ENCODE measurements around the gene NRXN3. TPM values are rescaled to one million over a fixed set of nuclear protein-coding genes. Genes with fewer than 3 reads are reported as not detected.

NRXN3 gene
- total RNA-seq, 1 experiment from 2014 or later = not detected

GRCh38 chr14:78319887-78320635 is 149.9 kb downstream of the NRXN3 start (continued):
- TF ChIP-seq REST (IDR thresholded peaks at IDR 0.05; ENCODE audit: low read depth) = no peak
- TF ChIP-seq EGR1 (IDR thresholded peaks at IDR 0.05; ENCODE audit: low read depth) = no peak
- no peak for TF ChIP-seq CEBPB (IDR thresholded peaks at IDR 0.05; ENCODE audit: low read depth)
- TF ChIP-seq YY1 (IDR thresholded peaks at IDR 0.05; ENCODE audit: extremely low read depth, insufficient replicate concordance, low read depth, low read length) = no peak

GRCh38 chr14:78324353-78324752 is 154.2 kb downstream of the NRXN3 start:
- Histone ChIP-seq H2AFZ (ENCODE audit: low read depth, low read length, poor library complexity, severe bottlenecking) (no peak overlapping the region), H3K36me3 (ENCODE audit: control insufficient read depth in 1 of 2, insufficient read depth in 2 of 2, low read length in 2 of 2) (no peaks in the 10 kb centered on the region), H4K20me1 (ENCODE audit: insufficient read depth) (no peaks in the 10 kb centered on the region), H3K79me2 (ENCODE audit: insufficient read depth, low read length) (no peaks in the 10 kb centered on the region), H3K4me3 (replicated peaks in 1 of 2; ENCODE audit: low read depth in 1 of 2, low read length in 2 of 2) (no peak overlapping the region), H3K27ac (ENCODE audit: low read depth, low read length) (no peak overlapping the region), H3K9me2 (ENCODE audit: insufficient read depth) (no peaks in the 10 kb centered on the region), H3K4me2 (ENCODE audit: low read length) (no peak overlapping the region), H3K9ac (ENCODE audit: low read length) (no peak overlapping the region), H3K27me3 (ENCODE audit: insufficient read depth, low read length) (peaks cover 30% of the 10 kb centered on the region), H3K9me3 (ENCODE audit: control insufficient read depth in 1 of 2, insufficient read depth in 1 of 2, low read depth in 1 of 2, low read length in 2 of 2) (no peaks in the 10 kb centered on the region), H3K4me1 (ENCODE audit: control insufficient read depth in 1 of 2, insufficient read depth in 2 of 2, low read length in 2 of 2) (peaks cover 0 to 4% of the 10 kb centered on the region in 2 experiments; a peak in 1 of 4 replicates)
- CTCF ChIA-PET = no interaction called here
- BruUV-seq (replicated peaks) = no TSS peak
- POLR2A ChIA-PET = no interaction called here
- TF ChIP-seq SRF (IDR thresholded peaks at IDR 0.05; ENCODE audit: low read depth) = no peak
- no peak for TF ChIP-seq SP1 (IDR thresholded peaks at IDR 0.05; ENCODE audit: low read depth)
- TF ChIP-seq CTCF (IDR thresholded peaks at IDR 0.05 in 2 of 3, conservative IDR thresholded peaks at IDR 0.05 in 1 of 3; ENCODE audit: borderline replicate concordance in 1 of 3, insufficient read depth in 1 of 3, low read depth in 2 of 3, low read length in 2 of 3) = no peak
- TF ChIP-seq ZNF274 (IDR thresholded peaks at IDR 0.05; ENCODE audit: low read depth, low read length) = no peak
- no peak for TF ChIP-seq CEBPB (IDR thresholded peaks at IDR 0.05; ENCODE audit: low read depth)
- no peak for TF ChIP-seq ELF1 (IDR thresholded peaks at IDR 0.05; ENCODE audit: borderline replicate concordance, low read depth)
- no peak for TF ChIP-seq SIN3A (IDR thresholded peaks at IDR 0.05; ENCODE audit: low read depth)
- no peak for TF ChIP-seq ZFX (IDR thresholded peaks at IDR 0.05)
- no peak for TF ChIP-seq POLR2AphosphoS5 (IDR thresholded peaks at IDR 0.05; ENCODE audit: low read depth, low read length)
- TF ChIP-seq REST (IDR thresholded peaks at IDR 0.05; ENCODE audit: low read depth) = no peak
- no peak for TF ChIP-seq POLR2A (IDR thresholded peaks at IDR 0.05; ENCODE audit: borderline replicate concordance, extremely low read depth, insufficient read depth, insufficient read length)
- TF ChIP-seq ATF3 (IDR thresholded peaks at IDR 0.05) = no peak
- no peak for TF ChIP-seq YY1 (IDR thresholded peaks at IDR 0.05; ENCODE audit: extremely low read depth, insufficient replicate concordance, low read depth, low read length)
- no peak for TF ChIP-seq TCF7L2 (IDR thresholded peaks at IDR 0.05; ENCODE audit: borderline replicate concordance, extremely low read depth, insufficient read depth, insufficient read length)
- RAD21 ChIA-PET (ENCODE audit: low non-redundant PET in 1 of 2, low total read pairs in 2 of 2, uncharacterized antibody in 2 of 2, unreplicated experiment in 2 of 2) = no interaction called here
- ATAC-seq = no peak
- no peak for DNase-seq (ENCODE audit: low read depth, low spot score)
- intact Hi-C loops (cut with micrococcal nuclease) = no loop called here

Measured in HCT116 (cell line).